Measurements from ENCODE around the gene SLC1A7.
A peak's percentile ranks its signal among the peaks of the same experiment; 100 is the strongest.

SLC1A7 gene

GRCh38 chr1:53076721-53077598 lies 65.5 kb downstream of the SLC1A7 start:
- ATAC-seq (no peak), DNase-seq (no peak)
- H3K27ac Mint-ChIP-seq = no peak overlapping the region
- H3K4me1 Mint-ChIP-seq = no peaks in the 10 kb centered on the region
- no peak overlapping the region for H3K4me3 Mint-ChIP-seq
- no peaks in the 10 kb centered on the region for H3K36me3 Mint-ChIP-seq (ENCODE audit: low read depth)
- H3K27me3 Mint-ChIP-seq = no peaks in the 10 kb centered on the region
- no peaks in the 10 kb centered on the region for H3K9me3 Mint-ChIP-seq

- DNase-seq = no peak
Measured at GRCh38 chr1:53076165-53076564, 66.3 kb downstream of the SLC1A7 start.

GRCh38 chr1:53075761-53076163 lies 66.7 kb downstream of the SLC1A7 start:
- DNase-seq (no peak), ATAC-seq (no peak)
- Mint-ChIP-seq H3K27me3 (no peaks in the 10 kb centered on the region), H3K36me3 (ENCODE audit: low read depth) (no peaks in the 10 kb centered on the region), H3K9me3 (no peaks in the 10 kb centered on the region), H3K4me3 (no peak overlapping the region), H3K27ac (no peak overlapping the region), H3K4me1 (no peaks in the 10 kb centered on the region)

More at GRCh38 chr1:53076165-53076564, 66.3 kb downstream of the SLC1A7 start:
- no peaks in the 10 kb centered on the region for H3K36me3 Mint-ChIP-seq (ENCODE audit: low read depth)
- no peaks in the 10 kb centered on the region for H3K9me3 Mint-ChIP-seq
- ATAC-seq = no peak
- no peak overlapping the region for H3K4me3 Mint-ChIP-seq
- H3K27me3 Mint-ChIP-seq = no peaks in the 10 kb centered on the region
- no peaks in the 10 kb centered on the region for H3K4me1 Mint-ChIP-seq
- no peak overlapping the region for H3K27ac Mint-ChIP-seq

GRCh38 chr1:53075206-53075605 lies 67.2 kb downstream of the SLC1A7 start:
- H3K4me1 Mint-ChIP-seq = no peaks in the 10 kb centered on the region
- ATAC-seq (no peak), DNase-seq (no peak)
- no peaks in the 10 kb centered on the region for H3K27me3 Mint-ChIP-seq
- H3K27ac Mint-ChIP-seq = no peak overlapping the region
- H3K9me3 Mint-ChIP-seq = no peaks in the 10 kb centered on the region
- H3K4me3 Mint-ChIP-seq = no peak overlapping the region
- no peaks in the 10 kb centered on the region for H3K36me3 Mint-ChIP-seq (ENCODE audit: low read depth)

GRCh38 chr1:53074313-53075154 lies 67.9 kb downstream of the SLC1A7 start:
- H3K27me3 Mint-ChIP-seq = no peaks in the 10 kb centered on the region
- no peak for ATAC-seq
- no peak for DNase-seq
- H3K4me1 Mint-ChIP-seq = no peaks in the 10 kb centered on the region
- H3K27ac Mint-ChIP-seq = no peak overlapping the region
- H3K9me3 Mint-ChIP-seq = no peaks in the 10 kb centered on the region
- no peaks in the 10 kb centered on the region for H3K36me3 Mint-ChIP-seq (ENCODE audit: low read depth)
- H3K4me3 Mint-ChIP-seq = no peak overlapping the region

GRCh38 chr1:53073868-53074311 lies 68.5 kb downstream of the SLC1A7 start:
- H3K27me3 Mint-ChIP-seq = no peaks in the 10 kb centered on the region
- H3K36me3 Mint-ChIP-seq (ENCODE audit: low read depth) = no peaks in the 10 kb centered on the region
- H3K9me3 Mint-ChIP-seq = no peaks in the 10 kb centered on the region
- DNase-seq (no peak), ATAC-seq (no peak)
- H3K4me3 Mint-ChIP-seq = no peak overlapping the region
- H3K4me1 Mint-ChIP-seq = no peaks in the 10 kb centered on the region
- H3K27ac Mint-ChIP-seq = no peak overlapping the region

DNA sequence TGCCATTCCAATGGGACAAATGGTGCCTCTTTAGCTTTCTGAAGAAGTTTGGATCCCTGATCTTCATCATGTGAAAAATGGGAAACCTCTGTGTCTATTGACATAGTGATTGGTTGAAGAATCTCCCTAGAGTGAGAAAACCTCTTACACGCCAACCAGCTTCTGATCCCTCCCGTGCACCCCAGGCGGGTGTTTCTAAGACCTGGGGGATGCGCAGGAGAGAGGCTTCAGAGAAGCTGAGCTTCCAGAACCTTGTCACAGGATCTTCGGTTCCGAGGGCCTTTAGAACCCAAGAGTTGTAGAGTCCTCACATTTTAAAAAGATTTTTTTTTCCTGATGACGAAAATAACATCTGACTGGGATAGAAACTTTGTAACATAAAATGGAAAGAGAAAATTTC lies 69.2 kb downstream of the SLC1A7 start:
- H3K36me3 Mint-ChIP-seq (ENCODE audit: low read depth) = no peaks in the 10 kb centered on the region
- no peaks in the 10 kb centered on the region for H3K27me3 Mint-ChIP-seq
- DNase-seq = no peak

GRCh38 chr1:53071915-53072314 lies 70.5 kb downstream of the SLC1A7 start:
- no peaks in the 10 kb centered on the region for H3K4me1 Mint-ChIP-seq
- H3K9me3 Mint-ChIP-seq = no peaks in the 10 kb centered on the region
- H3K4me3 Mint-ChIP-seq = no peak overlapping the region
- no peaks in the 10 kb centered on the region for H3K36me3 Mint-ChIP-seq (ENCODE audit: low read depth)
- no peak overlapping the region for H3K27ac Mint-ChIP-seq
- H3K27me3 Mint-ChIP-seq = no peaks in the 10 kb centered on the region
- DNase-seq = no peak
- no peak for ATAC-seq

More for the DNA sequence above, 69.2 kb downstream of the SLC1A7 start:
- Mint-ChIP-seq H3K9me3 (no peaks in the 10 kb centered on the region), H3K4me1 (no peaks in the 10 kb centered on the region), H3K27ac (no peak overlapping the region), H3K4me3 (no peak overlapping the region)
- no peak for ATAC-seq

DNA sequence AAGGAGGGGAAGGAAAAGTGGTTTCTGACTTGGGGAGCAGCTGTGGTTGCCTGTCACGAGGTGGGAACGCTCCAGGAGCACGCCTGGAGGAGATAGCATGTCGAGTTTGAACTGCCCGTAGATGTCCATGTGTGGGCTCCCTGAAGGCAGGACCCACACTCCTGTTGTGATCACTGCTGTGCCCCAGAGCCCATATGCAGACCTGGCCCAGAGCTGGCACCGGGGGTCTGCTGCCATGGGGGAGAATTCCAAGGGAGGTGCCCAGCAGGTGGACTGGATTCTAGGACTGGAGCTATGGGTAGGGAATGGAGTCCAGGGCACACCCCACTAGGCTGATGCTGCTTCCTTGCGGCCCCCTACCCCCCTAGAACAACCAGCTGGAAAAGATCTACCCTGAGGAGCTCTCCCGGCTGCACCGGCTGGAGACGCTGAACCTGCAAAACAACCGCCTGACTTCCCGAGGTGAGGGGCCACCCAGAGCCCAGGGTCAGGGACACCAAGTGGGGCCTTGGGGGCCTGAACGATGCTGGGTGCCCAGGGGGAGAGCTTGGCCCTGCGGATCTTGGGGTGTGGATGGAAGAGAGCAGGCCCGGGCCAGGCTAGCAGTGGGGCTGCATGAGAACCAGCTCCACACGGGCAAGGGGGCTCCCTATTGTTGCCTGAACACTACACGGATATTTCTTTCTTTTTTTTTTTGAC lies 71.1 kb downstream of the SLC1A7 start:
- Mint-ChIP-seq H3K4me1 (no peaks in the 10 kb centered on the region), H3K27me3 (no peaks in the 10 kb centered on the region), H3K9me3 (no peaks in the 10 kb centered on the region), H3K4me3 (no peak overlapping the region), H3K36me3 (ENCODE audit: low read depth) (no peaks in the 10 kb centered on the region), H3K27ac (no peak overlapping the region)
- no peak for ATAC-seq
- no peak for DNase-seq

GRCh38 chr1:53070621-53071020 lies 71.8 kb downstream of the SLC1A7 start:
- Mint-ChIP-seq H3K27ac (no peak overlapping the region), H3K27me3 (peaks cover 2% of the 10 kb centered on the region), H3K9me3 (no peaks in the 10 kb centered on the region), H3K4me1 (no peaks in the 10 kb centered on the region), H3K4me3 (no peak overlapping the region), H3K36me3 (ENCODE audit: low read depth) (no peaks in the 10 kb centered on the region)
- DNase-seq (no peak), ATAC-seq (peak; percentile 11)

DNA sequence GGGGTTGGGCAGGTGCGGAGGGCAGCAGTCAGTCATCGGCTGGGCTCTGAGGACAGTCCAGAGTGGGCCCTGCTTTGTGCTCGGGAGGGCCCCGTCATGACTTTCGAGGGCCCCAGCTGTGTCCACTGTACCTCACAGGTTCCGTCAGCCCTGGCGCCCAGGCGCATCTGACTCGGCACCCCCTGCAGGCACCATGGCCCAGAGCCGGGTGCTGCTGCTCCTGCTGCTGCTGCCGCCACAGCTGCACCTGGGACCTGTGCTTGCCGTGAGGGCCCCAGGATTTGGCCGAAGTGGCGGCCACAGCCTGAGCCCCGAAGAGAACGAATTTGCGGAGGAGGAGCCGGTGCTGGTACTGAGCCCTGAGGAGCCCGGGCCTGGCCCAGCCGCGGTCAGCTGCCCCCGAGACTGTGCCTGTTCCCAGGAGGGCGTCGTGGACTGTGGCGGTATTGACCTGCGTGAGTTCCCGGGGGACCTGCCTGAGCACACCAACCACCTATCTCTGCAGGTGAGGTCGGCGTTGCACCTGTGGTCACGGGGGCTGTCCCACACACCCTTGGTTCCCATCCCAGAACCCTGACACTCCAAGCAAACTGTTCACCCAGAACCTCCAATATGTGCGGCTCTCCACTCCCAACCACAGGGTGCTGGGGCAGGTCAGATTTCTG lies 72.6 kb downstream of the SLC1A7 start:
- Mint-ChIP-seq H3K27ac (no peak overlapping the region), H3K27me3 (peaks cover 5% of the 10 kb centered on the region), H3K4me1 (no peaks in the 10 kb centered on the region), H3K9me3 (no peaks in the 10 kb centered on the region), H3K4me3 (no peak overlapping the region), H3K36me3 (ENCODE audit: low read depth) (no peaks in the 10 kb centered on the region)
- DNase-seq = no peak
- no peak for ATAC-seq

DNA sequence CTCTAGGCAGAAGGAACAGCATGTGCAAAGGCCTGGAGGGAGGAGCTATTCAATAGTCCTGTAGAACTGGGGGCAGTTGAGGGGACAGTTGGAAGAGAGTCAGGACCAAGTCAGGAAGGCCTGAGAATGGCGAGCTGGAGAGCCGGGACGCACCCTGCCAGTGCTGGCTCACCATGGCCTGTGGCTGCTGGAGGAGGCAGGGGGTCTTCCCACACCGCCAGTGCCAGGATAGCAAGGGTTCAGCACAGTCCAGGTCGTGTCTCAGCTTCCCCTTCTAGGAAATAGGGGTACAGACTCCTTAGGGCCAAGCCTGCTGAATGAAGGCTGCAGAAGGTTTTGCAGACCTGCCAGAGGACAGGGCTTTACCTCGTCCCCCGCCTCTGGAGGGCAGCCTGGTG lies 73.2 kb downstream of the SLC1A7 start:
- ATAC-seq (no peak), DNase-seq (no peak)
- Mint-ChIP-seq H3K4me3 (no peak overlapping the region), H3K9me3 (no peaks in the 10 kb centered on the region), H3K4me1 (no peaks in the 10 kb centered on the region), H3K36me3 (ENCODE audit: low read depth) (no peaks in the 10 kb centered on the region), H3K27me3 (peaks cover 7% of the 10 kb centered on the region), H3K27ac (no peak overlapping the region)

DNA sequence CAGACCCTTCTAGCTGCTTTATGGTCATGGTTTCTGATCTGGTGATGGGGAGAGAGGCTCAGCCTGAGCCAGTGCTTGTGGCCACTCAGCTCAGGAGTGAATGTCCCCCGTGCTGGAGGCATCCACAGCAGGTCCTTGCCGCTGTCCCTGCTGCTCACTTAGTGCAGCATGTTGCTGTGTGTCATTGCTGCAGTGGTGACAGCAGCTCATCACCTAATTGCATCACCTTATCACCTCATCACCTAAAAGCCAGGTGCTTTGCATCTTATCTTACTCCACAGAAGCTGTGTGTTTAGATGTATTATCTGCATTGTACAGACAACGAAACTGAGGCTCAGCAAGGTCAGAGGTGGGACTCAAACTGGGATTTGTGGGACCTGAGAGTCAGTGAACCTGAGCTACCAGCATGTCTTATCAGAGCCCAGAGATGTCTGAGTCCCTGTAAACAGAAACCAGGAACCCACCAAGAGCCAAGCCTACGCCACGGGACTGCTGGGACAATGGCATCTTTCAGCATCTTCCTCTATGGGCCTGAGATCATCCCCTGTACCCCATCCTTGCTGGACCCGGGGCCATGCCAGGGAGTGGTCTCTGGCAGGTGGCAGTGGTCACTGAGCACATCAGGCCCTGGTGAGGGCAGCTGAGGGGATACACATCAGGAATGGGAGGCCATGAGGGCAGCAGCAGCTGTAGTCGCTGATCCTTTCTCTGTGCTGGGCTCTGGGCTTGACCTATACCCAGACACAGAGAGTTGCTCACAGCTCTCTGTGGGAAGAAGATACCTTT lies 73.9 kb downstream of the SLC1A7 start:
- H3K36me3 Mint-ChIP-seq (ENCODE audit: low read depth) = no peaks in the 10 kb centered on the region
- DNase-seq = no peak

More for the DNA sequence above, 73.9 kb downstream of the SLC1A7 start:
- Mint-ChIP-seq H3K4me1 (peaks cover 1% of the 10 kb centered on the region), H3K27ac (no peak overlapping the region), H3K4me3 (no peak overlapping the region), H3K27me3 (peaks cover 13% of the 10 kb centered on the region), H3K9me3 (no peaks in the 10 kb centered on the region)
- ATAC-seq = no peak
